Uterus (tissue), 4 donors: ENCODE results near the gene CEP55. TPM values are rescaled to one million over a fixed set of nuclear protein-coding genes. Genes with fewer than 3 reads are reported as not detected.

Experiments used
- DNase-seq, 2 donors: peaks; one replicate each; pipeline ENCODE4 v3.0.0-alpha.2; 2019 to 2020
- H3K27ac ChIP-seq, 2 donors: fragments of 200-600 bp; sonication (generic); 1 replicate in 1 of 2; 2 replicates in 1 of 2; pipeline ENCODE4 v1.5.1; 2016 to 2018
- H3K27me3 ChIP-seq, 2 donors: fragments of 200-600 bp; sonication (generic); one replicate each; pipeline ENCODE4 v1.5.1; 2018 to 2019; ENCODE audit warnings: control low read depth in 1 of 2
- H3K36me3 ChIP-seq, 2 donors: fragments of 200-600 bp; sonication (generic); one replicate each; pipeline ENCODE4 v1.5.1; 2019; ENCODE audit warnings: control low read depth in 1 of 2
- H3K4me1 ChIP-seq, 2 donors: fragments of 200-600 bp; sonication (generic); one replicate each; pipeline ENCODE4 v1.5.1; 2018 to 2019; ENCODE audit warnings: control low read depth in 1 of 2
- H3K4me3 ChIP-seq, 2 donors: fragments of 200-600 bp; sonication (generic); 1 replicate in 1 of 2; 2 replicates in 1 of 2; pipeline ENCODE4 v1.5.1; 2018 to 2019; ENCODE audit warnings: mild to moderate bottlenecking in 1 of 2
- H3K9me3 ChIP-seq, 2 donors: fragments of 200-600 bp; sonication (generic); one replicate each; pipeline ENCODE4 v1.5.1; 2019; ENCODE audit warnings: control low read depth in 1 of 2
- CTCF ChIP-seq, 4 experiments: fragments of 200-600 bp in 2 of 4; fragments of 450-650 bp in 2 of 4; sonication (generic) in 2 of 4; IDR thresholded peaks; one replicate each; pipeline ENCODE4 v1.5.1; 2016 to 2019; ENCODE audit warnings: antibody characterized with exemption in 4 of 4, mild to moderate bottlenecking in 2 of 4, moderate library complexity in 1 of 4
- POLR2A ChIP-seq, 2 donors: fragments of 450-650 bp; IDR thresholded peaks; one replicate each; pipeline ENCODE4 v1.6.1; 2016; ENCODE audit warnings: antibody characterized with exemption in 2 of 2, mild to moderate bottlenecking in 1 of 2, moderate library complexity in 1 of 2
- intact Hi-C: fragments of 100-400 bp; cut with DNase I; formaldehyde crosslinking; loops from one replicate; pipeline ENCODE4 v1.15.1; 2023; ENCODE audit warnings: low total_unique reads
- total RNA-seq, 4 donors: library from RNA; depleted of rRNA in 3 of 4; stranded (reverse); fragments of >200 nt in 3 of 4; gene quantifications; one replicate each; pipeline versions ENCODE4 v1.1.0 to v1.2.4, GENCODE V29; 2014 to 2023
- donor health status: DM: yes; HTN: yes; CAD: no.

CEP55 gene
- total RNA-seq, 4 donors from 2014 or later = under 0.01 to 13.8 TPM; not detected in 2

GRCh38 chr10:93560541-93560940 lies 64.1 kb downstream of the CEP55 start:
- no peak for DNase-seq
- Histone ChIP-seq H3K27ac (no peak overlapping the region), H3K27me3 (no peaks in the 10 kb centered on the region), H3K36me3 (no peaks in the 10 kb centered on the region), H3K4me3 (no peak overlapping the region), H3K9me3 (no peaks in the 10 kb centered on the region), H3K4me1 (no peaks in the 10 kb centered on the region)
- intact Hi-C loops = no loop called here
- TF ChIP-seq POLR2A (IDR thresholded peaks at IDR 0.05) = no peak
- no peak for TF ChIP-seq CTCF (IDR thresholded peaks at IDR 0.05)

GRCh38 chr10:93565446-93565845 lies 69.0 kb downstream of the CEP55 start:
- peaks cover 0 to 14% of the 10 kb centered on the region in 2 donors for H3K27me3 ChIP-seq
- no peak overlapping the region for H3K27ac ChIP-seq
- no peak overlapping the region for H3K4me3 ChIP-seq
- DNase-seq = no peak
- TF ChIP-seq POLR2A (IDR thresholded peaks at IDR 0.05) (no peak), CTCF (IDR thresholded peaks at IDR 0.05) (no peak)
- no peaks in the 10 kb centered on the region for H3K36me3 ChIP-seq
- intact Hi-C loops = no loop called here
- H3K9me3 ChIP-seq = no peaks in the 10 kb centered on the region
- no peaks in the 10 kb centered on the region for H3K4me1 ChIP-seq

- no peaks in the 10 kb centered on the region for H3K4me1 ChIP-seq
- no peaks in the 10 kb centered on the region for H3K36me3 ChIP-seq
- H3K4me3 ChIP-seq = no peak within 1 kb of the TSS
- intact Hi-C loops = no loop called here
- no peak for DNase-seq
- TF ChIP-seq POLR2A (IDR thresholded peaks at IDR 0.05) = no peak
- no peak for TF ChIP-seq CTCF (IDR thresholded peaks at IDR 0.05)
- no peaks in the 10 kb centered on the region for H3K9me3 ChIP-seq
- peaks cover 0 to 14% of the 10 kb centered on the region in 2 donors for H3K27me3 ChIP-seq
- H3K27ac ChIP-seq = no peak within 1 kb of the TSS
Measured at GRCh38 chr10:93566435-93567276, 70.2 kb downstream of the CEP55 start, which contains the start of gene FFAR4. TSS of gene FFAR4 (plus strand) at chr10:93566665. CDS start at chr10:93566721, 56 bp downstream.

- Histone ChIP-seq H3K27ac (no peak overlapping the region), H3K4me3 (no peak overlapping the region), H3K27me3 (peaks cover 0 to 14% of the 10 kb centered on the region in 2 donors), H3K36me3 (no peaks in the 10 kb centered on the region), H3K9me3 (no peaks in the 10 kb centered on the region), H3K4me1 (no peaks in the 10 kb centered on the region)
- TF ChIP-seq CTCF (IDR thresholded peaks at IDR 0.05) = no peak
- TF ChIP-seq POLR2A (IDR thresholded peaks at IDR 0.05) = no peak
- intact Hi-C loops = no loop called here
- no peak for DNase-seq
Measured at GRCh38 chr10:93567277-93568104, 71.1 kb downstream of the CEP55 start.

GRCh38 chr10:93568105-93568390 lies 71.6 kb downstream of the CEP55 start:
- no peak for DNase-seq
- Histone ChIP-seq H3K27me3 (peaks cover 0 to 14% of the 10 kb centered on the region in 2 donors), H3K9me3 (no peaks in the 10 kb centered on the region), H3K36me3 (no peaks in the 10 kb centered on the region), H3K4me3 (no peak overlapping the region), H3K27ac (no peak overlapping the region), H3K4me1 (no peaks in the 10 kb centered on the region)
- TF ChIP-seq CTCF (IDR thresholded peaks at IDR 0.05) = no peak
- TF ChIP-seq POLR2A (IDR thresholded peaks at IDR 0.05) = no peak
- intact Hi-C loops = no loop called here
